ENCODE data around the gene FAM3A. TPM values are rescaled to one million over a fixed set of nuclear protein-coding genes. Genes with fewer than 3 reads are reported as not detected.

The FAM3A gene
- total RNA-seq, 2 experiments from 2014 or later: 24.9 to 29.0 TPM

GRCh38 chrX:154489182-154489581, 26.9 kb downstream of the FAM3A start:
- DNase-seq: no peak
- H3K27me3 Mint-ChIP-seq: no peaks in the 10 kb centered on the region
- H3K9me3 Mint-ChIP-seq: no peaks in the 10 kb centered on the region
- POLR2A ChIA-PET: interaction anchor here (1.1 to 2.8 kb wide), 13 partner anchors 10 to 115 kb away, joined by 3 to 27 read pairs (median 8); partner anchors contain the start of genes ATP6AP1, FAM3A, G6PD and IKBKG
- H3K4me1 Mint-ChIP-seq: peaks cover 34% of the 10 kb centered on the region
- H3K4me3 Mint-ChIP-seq: peak overlapping the region; percentile 87
- peaks cover 14% of the 10 kb centered on the region for H3K36me3 Mint-ChIP-seq (ENCODE audit: low read depth)
- H3K27ac Mint-ChIP-seq: peak overlapping the region; percentile 92
- CTCF ChIA-PET: interaction anchor here (1.8 to 2.3 kb wide), 2 partner anchors 45 to 90 kb away, joined by 5 to 8 read pairs; no protein-coding TSS in a partner anchor

- peak overlapping the region; percentile 87 for H3K4me3 Mint-ChIP-seq
Observed at GRCh38 chrX:154488336-154489075, 27.5 kb downstream of the FAM3A start.

DNA sequence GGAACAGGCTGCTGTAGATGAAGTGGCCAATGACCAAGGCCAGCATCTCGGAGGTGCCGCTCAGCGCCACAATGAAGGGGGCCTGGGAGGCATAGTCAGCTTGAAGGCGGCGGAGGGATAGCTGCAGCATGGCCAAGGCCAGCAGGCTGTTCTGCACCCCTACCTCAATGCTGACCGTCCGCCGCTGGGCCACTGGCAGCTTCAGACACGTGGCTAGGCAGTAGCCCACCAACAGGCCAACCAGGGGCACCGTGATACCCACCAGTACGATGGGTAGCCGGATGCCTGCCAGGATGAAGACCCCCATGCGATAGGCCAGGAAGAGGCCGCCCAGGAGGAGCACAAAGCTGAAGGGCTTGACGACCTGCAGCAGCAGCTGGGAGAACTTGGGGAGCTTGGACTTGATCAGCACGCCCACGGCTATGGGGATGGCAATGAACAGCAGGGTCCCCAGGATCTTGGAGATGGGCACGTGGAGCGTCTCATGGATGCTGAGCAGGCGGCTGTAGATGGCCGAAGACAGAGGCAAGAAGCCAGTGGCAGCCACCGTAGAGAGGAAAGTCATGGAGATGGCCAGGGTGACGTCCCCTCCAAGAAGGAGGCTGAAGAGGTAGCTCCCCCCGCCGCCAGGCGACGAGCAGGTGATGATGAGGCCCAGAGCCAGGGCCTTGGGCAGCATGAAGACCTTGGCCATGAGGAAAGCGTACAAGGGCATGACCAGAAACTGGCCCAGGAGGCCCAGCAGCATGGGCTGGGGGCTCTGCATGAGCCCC, 28.3 kb downstream of the FAM3A start:
- ChIA-PET POLR2A (interaction anchor here (0.9 to 4.3 kb wide), 6 partner anchors 10 to 517 kb away, joined by 5 to 30 read pairs (median 6); partner anchors contain the start of genes HCFC1 and RPL10), CTCF (interaction anchor here (1.7 kb wide), 1 partner anchor 114 kb away, joined by 5 read pairs; the partner anchor contains the start of gene FLNA)
- Mint-ChIP-seq H3K4me3 (peak overlapping the region; percentile 77), H3K4me1 (peaks cover 37% of the 10 kb centered on the region), H3K36me3 (ENCODE audit: low read depth) (peaks cover 18% of the 10 kb centered on the region), H3K9me3 (no peaks in the 10 kb centered on the region), H3K27ac (peak overlapping the region; percentile 44), H3K27me3 (no peaks in the 10 kb centered on the region)
- DNase-seq: no peak

More at GRCh38 chrX:154488336-154489075, 27.5 kb downstream of the FAM3A start:
- Mint-ChIP-seq H3K27ac (no peak overlapping the region), H3K9me3 (no peaks in the 10 kb centered on the region), H3K27me3 (no peaks in the 10 kb centered on the region), H3K4me1 (peaks cover 35% of the 10 kb centered on the region), H3K36me3 (ENCODE audit: low read depth) (peaks cover 15% of the 10 kb centered on the region)
- ChIA-PET POLR2A (interaction anchor here (1.1 to 4.3 kb wide), 5 partner anchors 9 to 90 kb away, joined by 4 to 30 read pairs (median 18); partner anchors contain the start of genes ATP6AP1, G6PD, IKBKG and LAGE3), CTCF (interaction anchor here (2.3 kb wide), 1 partner anchor 46 kb away, joined by 5 read pairs; no protein-coding TSS in a partner anchor)
- no peak for DNase-seq

DNA sequence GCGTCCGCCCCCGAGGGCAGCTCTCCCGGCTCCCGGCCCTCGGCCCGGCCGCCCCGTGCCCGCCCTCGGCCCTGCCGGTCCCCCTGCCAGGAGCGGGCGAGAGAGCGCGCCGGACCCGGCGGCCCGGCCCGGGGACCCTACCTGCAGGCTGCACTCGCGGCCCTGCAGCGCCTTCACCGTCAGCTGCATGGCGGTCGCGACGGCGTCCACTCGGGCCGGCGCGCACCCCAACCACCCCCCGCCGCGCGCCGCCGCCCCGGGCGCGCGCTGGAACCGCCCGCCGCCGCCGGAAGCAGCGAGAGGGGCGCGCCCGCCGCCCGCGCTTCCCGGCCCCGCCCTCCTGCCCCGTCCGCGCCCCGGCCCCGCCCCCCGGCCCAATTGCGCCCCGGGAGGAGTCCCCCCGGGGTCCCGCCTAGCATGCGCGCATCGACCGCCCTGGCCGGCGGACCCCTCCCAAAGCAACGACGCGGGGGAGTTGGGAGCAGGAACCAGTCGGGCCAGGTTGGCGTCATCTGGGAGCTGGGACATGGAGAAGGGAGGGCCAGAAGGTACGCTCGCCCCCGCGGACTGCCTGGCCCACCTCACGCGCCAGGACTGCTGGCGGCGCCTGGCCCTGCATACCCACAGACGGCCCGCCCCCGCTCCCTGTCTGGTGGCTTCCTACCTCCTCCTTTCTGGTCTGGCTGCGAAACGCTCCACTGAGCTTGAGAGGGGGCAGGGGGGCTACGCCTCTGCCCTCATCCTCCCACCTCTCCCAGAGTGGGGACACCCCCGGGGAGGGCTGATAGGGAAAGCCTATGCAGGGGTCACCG, 29.4 kb downstream of the FAM3A start, which contains the start of gene UBL4A:
Gene UBL4A (minus strand): TSS at position 220 of the 812 bp plus-strand sequence. CDS start 31 bp downstream, at position 189.
- Mint-ChIP-seq H3K9me3 (no peaks in the 10 kb centered on the region), H3K4me3 (peak within 1 kb of the TSS; percentile 77), H3K27ac (peak within 1 kb of the TSS; percentile 64), H3K36me3 (ENCODE audit: low read depth) (peaks cover 18% of the 10 kb centered on the region), H3K4me1 (peaks cover 40% of the 10 kb centered on the region), H3K27me3 (no peaks in the 10 kb centered on the region)
- ChIA-PET POLR2A (interaction anchor here (0.7 to 4.3 kb wide), 9 partner anchors 9 to 516 kb away, joined by 3 to 30 read pairs (median 5); partner anchors contain the start of genes HCFC1, PLXNA3 and RPL10), CTCF (interaction anchor here (1.7 kb wide), 1 partner anchor 113 kb away, joined by 5 read pairs; the partner anchor contains the start of gene FLNA)
- DNase-seq: peak; percentile 61

DNA sequence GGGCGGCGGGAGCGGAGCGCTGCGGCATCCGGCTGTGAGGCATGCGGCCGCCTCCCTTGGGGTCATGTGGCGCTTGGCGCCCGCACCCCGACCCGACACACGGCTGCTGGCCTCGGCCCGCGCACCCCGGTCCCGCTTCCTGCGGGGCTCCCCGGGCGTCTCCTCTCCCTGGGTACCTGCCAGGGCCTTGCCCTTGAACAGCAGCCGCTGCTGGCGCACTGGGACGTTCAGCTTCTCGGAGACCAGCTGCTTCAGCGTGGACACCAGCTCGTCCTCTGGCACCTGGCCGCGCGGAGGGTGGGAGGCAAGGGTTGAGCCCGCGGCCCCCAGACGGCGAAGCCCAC, 30.0 kb downstream of the FAM3A start:
- ChIA-PET POLR2A (interaction anchor here (1.1 to 4.3 kb wide), 8 partner anchors 9 to 515 kb away, joined by 3 to 30 read pairs (median 6); partner anchors contain the start of genes HCFC1, PLXNA3 and RPL10), CTCF (interaction anchor here (1.7 kb wide), 1 partner anchor 112 kb away, joined by 5 read pairs; the partner anchor contains the start of gene FLNA)
- Mint-ChIP-seq H3K4me1 (peaks cover 40% of the 10 kb centered on the region), H3K27ac (no peak overlapping the region), H3K9me3 (no peaks in the 10 kb centered on the region), H3K36me3 (ENCODE audit: low read depth) (peaks cover 18% of the 10 kb centered on the region), H3K27me3 (no peaks in the 10 kb centered on the region), H3K4me3 (peak overlapping the region; percentile 58)
- DNase-seq: peak; percentile 47

DNA sequence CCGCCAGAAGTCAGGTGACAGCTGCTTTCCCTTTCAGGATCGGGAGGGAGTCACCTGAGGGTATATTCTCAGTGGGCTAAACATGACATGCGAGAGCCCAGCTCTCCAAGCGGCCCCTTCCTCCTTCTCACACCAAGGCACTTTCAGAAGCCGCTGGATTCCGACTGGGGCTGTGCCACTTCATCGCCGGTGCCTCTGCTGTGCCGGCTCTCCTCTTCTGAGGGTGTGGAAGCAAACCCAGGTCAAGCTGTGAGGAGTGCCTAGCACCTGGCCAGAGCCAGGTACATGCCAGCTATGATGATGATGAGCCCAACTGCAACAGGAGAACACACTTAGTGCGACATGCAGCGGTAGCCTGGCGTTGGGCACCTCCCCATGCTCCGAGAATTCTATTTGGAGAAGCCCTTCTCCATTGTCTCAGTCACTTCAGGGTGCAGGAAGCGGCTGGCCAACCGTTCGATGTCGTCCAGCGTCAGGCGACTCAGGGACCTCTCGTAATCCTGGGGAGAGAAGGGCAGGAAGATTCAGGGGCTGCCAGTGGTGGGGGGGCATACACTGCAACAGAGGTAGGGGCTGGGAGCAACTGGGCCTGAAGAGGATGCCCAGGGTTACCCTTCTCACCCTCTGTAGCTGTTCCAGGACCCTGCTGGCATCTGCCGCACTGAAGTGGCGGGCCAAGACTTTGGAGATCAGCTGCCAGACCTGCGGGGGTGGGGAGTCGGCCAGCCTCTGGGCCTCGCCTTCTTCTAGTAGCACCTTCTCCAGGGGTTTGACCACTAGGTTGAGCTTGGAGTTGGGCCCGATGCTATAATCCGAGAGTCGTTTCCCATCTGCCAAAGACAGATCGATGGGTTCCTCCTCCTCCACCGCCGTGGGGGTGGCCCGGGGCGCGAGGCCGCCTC, 30.6 kb downstream of the FAM3A start:
- peaks cover 18% of the 10 kb centered on the region for H3K36me3 Mint-ChIP-seq (ENCODE audit: low read depth)
- peaks cover 40% of the 10 kb centered on the region for H3K4me1 Mint-ChIP-seq
- POLR2A ChIA-PET: interaction anchor here (1.1 to 4.3 kb wide), 5 partner anchors 8 to 87 kb away, joined by 3 to 30 read pairs (median 5); partner anchors contain the start of genes PLXNA3 and RPL10
- H3K27me3 Mint-ChIP-seq: no peaks in the 10 kb centered on the region
- CTCF ChIA-PET: no interaction called here
- H3K9me3 Mint-ChIP-seq: no peaks in the 10 kb centered on the region
- DNase-seq: no peak
- peak overlapping the region; percentile 58 for H3K4me3 Mint-ChIP-seq
- H3K27ac Mint-ChIP-seq: peak overlapping the region; percentile 64

DNA sequence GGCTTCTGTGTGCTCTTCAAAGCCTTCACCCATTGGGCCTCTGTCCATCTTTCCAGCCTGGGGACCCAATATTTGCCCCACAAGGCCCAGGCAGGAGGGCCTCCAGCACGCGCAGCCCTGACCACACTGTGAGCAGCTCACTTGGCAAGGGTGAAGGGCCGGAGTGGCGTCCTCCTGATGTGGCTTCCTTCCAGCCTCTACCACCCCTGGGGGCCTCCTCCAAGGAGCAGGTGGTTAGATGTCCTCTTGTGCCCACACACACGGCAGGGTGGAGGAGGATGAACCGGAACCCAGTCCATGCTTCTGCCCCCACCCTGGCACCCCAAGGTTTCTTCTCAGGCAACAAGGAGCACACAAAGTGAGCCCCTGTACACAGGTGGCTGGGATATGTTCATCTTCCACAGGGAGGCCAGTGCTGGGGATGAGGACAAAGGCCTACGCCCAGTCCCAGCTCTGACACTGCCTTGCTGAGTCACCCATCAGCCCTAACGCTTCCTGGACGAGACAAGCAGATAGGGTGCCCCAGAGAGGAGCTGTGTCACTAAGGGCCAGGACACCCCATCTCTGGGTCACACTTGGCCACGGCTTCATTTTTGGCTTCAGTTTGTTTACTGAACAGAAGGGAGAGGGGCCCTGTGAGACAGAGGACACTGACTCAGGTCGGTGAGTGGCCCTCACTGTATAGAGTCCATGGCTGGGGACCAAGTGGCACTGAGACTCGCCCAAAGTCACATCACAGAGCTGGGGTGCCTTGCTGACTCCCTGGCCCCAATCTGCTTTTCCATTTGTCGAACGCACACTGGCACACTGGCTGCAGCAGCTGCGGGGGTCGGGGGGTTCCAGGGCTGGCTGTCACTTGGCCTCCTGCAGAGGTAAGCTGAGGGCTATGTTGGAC, 31.5 kb downstream of the FAM3A start:
- Mint-ChIP-seq H3K27me3 (no peaks in the 10 kb centered on the region), H3K27ac (peak overlapping the region; percentile 31), H3K9me3 (no peaks in the 10 kb centered on the region), H3K36me3 (ENCODE audit: low read depth) (peaks cover 18% of the 10 kb centered on the region), H3K4me3 (peak overlapping the region; percentile 58), H3K4me1 (peaks cover 39% of the 10 kb centered on the region)
- CTCF ChIA-PET: no interaction called here
- POLR2A ChIA-PET: interaction anchor here (1.6 to 4.3 kb wide), 2 partner anchors 43 to 86 kb away, joined by 5 to 30 read pairs; partner anchors contain the start of gene RPL10
- peak; percentile 20 for DNase-seq

DNA sequence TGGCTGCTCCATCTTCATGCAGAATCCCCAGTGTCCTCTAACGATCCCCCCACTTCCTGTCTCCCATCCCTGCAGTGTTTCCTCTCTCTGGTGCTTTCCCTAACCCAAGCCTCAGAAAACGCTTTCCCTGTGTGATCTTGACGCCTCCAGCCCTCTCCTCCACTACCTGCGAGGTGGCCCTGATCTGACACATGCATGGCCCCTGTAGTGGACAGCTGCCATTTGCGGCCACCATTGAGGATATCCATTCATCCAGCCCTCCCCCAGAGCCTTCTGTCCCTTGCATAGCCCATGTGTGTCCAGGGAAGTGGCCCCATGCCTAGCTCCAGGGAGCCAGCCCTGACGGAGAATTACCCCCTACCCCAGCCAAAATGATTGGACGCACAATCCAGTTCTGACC, 32.7 kb downstream of the FAM3A start:
- Mint-ChIP-seq H3K4me3 (no peak overlapping the region), H3K9me3 (no peaks in the 10 kb centered on the region), H3K4me1 (peaks cover 32% of the 10 kb centered on the region), H3K27ac (no peak overlapping the region), H3K36me3 (ENCODE audit: low read depth) (peaks cover 18% of the 10 kb centered on the region), H3K27me3 (no peaks in the 10 kb centered on the region)
- POLR2A ChIA-PET: interaction anchor here (1.0 to 1.4 kb wide), 2 partner anchors 54 to 71 kb away, joined by 3 to 4 read pairs; partner anchors contain the start of gene ATP6AP1
- DNase-seq: no peak
- CTCF ChIA-PET: no interaction called here

DNA sequence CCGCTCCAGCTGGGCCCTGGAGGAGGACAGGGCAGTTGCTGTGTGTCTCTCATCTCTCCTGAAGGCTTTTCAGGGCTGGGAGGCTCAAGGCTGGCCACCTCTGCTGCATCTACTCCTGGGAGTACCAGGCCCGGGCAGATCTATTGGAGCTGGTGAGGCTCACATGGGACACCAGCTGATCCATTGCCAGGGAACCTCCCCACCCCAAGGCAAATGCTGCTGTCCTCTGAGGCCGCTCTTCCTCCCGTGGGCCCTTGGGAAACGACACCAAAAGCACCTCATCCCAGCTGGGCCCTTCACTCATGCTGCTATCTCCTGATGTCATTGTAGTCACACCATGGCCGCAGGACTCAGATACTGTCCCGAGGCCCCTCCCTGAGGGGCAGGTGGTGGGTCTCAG, 33.2 kb downstream of the FAM3A start:
- Mint-ChIP-seq H3K4me3 (no peak overlapping the region), H3K27ac (no peak overlapping the region), H3K36me3 (ENCODE audit: low read depth) (peaks cover 13% of the 10 kb centered on the region), H3K4me1 (peaks cover 30% of the 10 kb centered on the region), H3K9me3 (no peaks in the 10 kb centered on the region), H3K27me3 (no peaks in the 10 kb centered on the region)
- ChIA-PET POLR2A (interaction anchor here (1.0 to 1.4 kb wide), 2 partner anchors 54 to 70 kb away, joined by 3 to 4 read pairs; partner anchors contain the start of gene ATP6AP1), CTCF (no interaction called here)
- DNase-seq: no peak

GRCh38 chrX:154481911-154482601, 34.0 kb downstream of the FAM3A start:
- POLR2A ChIA-PET: interaction anchor here (1.4 to 5.8 kb wide), 2 partner anchors 8 to 84 kb away, joined by 4 to 27 read pairs; partner anchors contain the start of genes RPL10 and SLC10A3
- H3K4me3 Mint-ChIP-seq: no peak overlapping the region
- H3K4me1 Mint-ChIP-seq: peaks cover 34% of the 10 kb centered on the region
- H3K27ac Mint-ChIP-seq: no peak overlapping the region
- CTCF ChIA-PET: no interaction called here
- peaks cover 11% of the 10 kb centered on the region for H3K36me3 Mint-ChIP-seq (ENCODE audit: low read depth)
- no peaks in the 10 kb centered on the region for H3K9me3 Mint-ChIP-seq
- H3K27me3 Mint-ChIP-seq: no peaks in the 10 kb centered on the region
- DNase-seq: no peak

Measured in activated CD4-positive, alpha-beta memory T cell treated with anti-CD3 and anti-CD28 coated beads, Interleukin-2, amount 10 ng/mL, durations not matched to agents 7 days and 5 days (primary cell).